Liver (tissue), 9 donors: Measurements from ENCODE around the gene MB21D2. TPM values are rescaled to one million over a fixed set of nuclear protein-coding genes. Genes with fewer than 3 reads are reported as not detected.

Source experiments
- DNase-seq: peaks from one replicate; pipeline ENCODE4 v3.0.0-alpha.2; 2017; ENCODE audit warnings: low spot score
- H3K27ac ChIP-seq, 2 donors: one replicate each; pipeline ENCODE4 v1.7.0; 2013; ENCODE audit warnings: inconsistent platforms in 2 of 2, low read length in 2 of 2, control low read depth in 1 of 2, low read depth in 1 of 2, mild to moderate bottlenecking in 1 of 2
- H3K27me3 ChIP-seq, 4 donors: one replicate each; pipeline versions ENCODE4 v1.6.1 to v1.7.0; 2013; ENCODE audit warnings: low read length in 3 of 4, inconsistent platforms in 1 of 4, mild to moderate bottlenecking in 1 of 4, moderate library complexity in 1 of 4; ENCODE audit not compliant: control insufficient read depth in 4 of 4, insufficient read depth in 4 of 4
- H3K36me3 ChIP-seq, 4 donors: one replicate each; pipeline versions ENCODE4 v1.6.1 to v1.7.0; 2013; ENCODE audit warnings: low read length in 3 of 4, mild to moderate bottlenecking in 3 of 4, low read depth in 1 of 4, moderate library complexity in 1 of 4; ENCODE audit not compliant: control insufficient read depth in 4 of 4, insufficient read depth in 3 of 4
- H3K4me1 ChIP-seq, 4 donors: one replicate each; pipeline versions ENCODE4 v1.6.1 to v1.7.0; 2013; ENCODE audit warnings: low read length in 3 of 4, mild to moderate bottlenecking in 3 of 4, moderate library complexity in 1 of 4; ENCODE audit not compliant: control insufficient read depth in 4 of 4, insufficient read depth in 4 of 4
- H3K4me3 ChIP-seq, 3 donors: one replicate each; pipeline versions ENCODE4 v1.6.1 to v1.7.0; 2013; ENCODE audit warnings: low read length in 3 of 3, control low read depth in 1 of 3, low read depth in 1 of 3, mild to moderate bottlenecking in 1 of 3
- H3K9ac ChIP-seq, 2 donors: one replicate each; pipeline ENCODE4 v1.7.0; 2013; ENCODE audit warnings: low read length in 2 of 2, mild to moderate bottlenecking in 2 of 2, moderate library complexity in 2 of 2, control low read depth in 1 of 2, low read depth in 1 of 2
- H3K9me3 ChIP-seq, 4 donors: one replicate each; pipeline versions ENCODE4 v1.6.1 to v1.7.0; 2013; ENCODE audit warnings: low read length in 3 of 4; ENCODE audit not compliant: control insufficient read depth in 4 of 4
- EGR1 ChIP-seq, 2 donors: IDR thresholded peaks; 2 replicates each; pipeline ENCODE4 v1.6.1; 2016 to 2018; ENCODE audit warnings: antibody characterized with exemption in 2 of 2, low read depth in 2 of 2
- FOXA1 ChIP-seq: IDR thresholded peaks from 2 replicates; pipeline ENCODE4 v1.6.1; 2016; ENCODE audit warnings: antibody characterized with exemption
- FOXA2 ChIP-seq: IDR thresholded peaks from 2 replicates; pipeline ENCODE4 v1.6.1; 2016; ENCODE audit warnings: antibody characterized with exemption
- GABPA ChIP-seq, 2 donors: IDR thresholded peaks in 1 of 2; conservative IDR thresholded peaks in 1 of 2; 2 replicates each; pipeline ENCODE4 v1.6.1; 2016; ENCODE audit warnings: antibody characterized with exemption in 2 of 2, mild to moderate bottlenecking in 1 of 2, moderate library complexity in 1 of 2
- HNF4A ChIP-seq, 2 donors: conservative IDR thresholded peaks; 2 replicates each; pipeline ENCODE4 v1.6.1; 2016; ENCODE audit warnings: antibody characterized with exemption in 2 of 2, mild to moderate bottlenecking in 2 of 2
- HNF4G ChIP-seq: IDR thresholded peaks from 2 replicates; pipeline ENCODE4 v1.6.1; 2016; ENCODE audit warnings: antibody characterized with exemption
- JUND ChIP-seq, 2 donors: IDR thresholded peaks; 2 replicates each; pipeline ENCODE4 v1.6.1; 2016; ENCODE audit warnings: antibody characterized with exemption in 2 of 2
- RAD21 ChIP-seq, 2 donors: IDR thresholded peaks; 2 replicates each; pipeline ENCODE4 v1.6.1; 2016; ENCODE audit warnings: antibody characterized with exemption in 2 of 2, mild to moderate bottlenecking in 2 of 2
- SP1 ChIP-seq: IDR thresholded peaks from 2 replicates; pipeline ENCODE4 v1.6.1; 2018; ENCODE audit warnings: antibody characterized with exemption, mild to moderate bottlenecking
- TAF1 ChIP-seq: conservative IDR thresholded peaks from 2 replicates; pipeline ENCODE4 v1.6.1; 2016; ENCODE audit warnings: antibody characterized with exemption, mild to moderate bottlenecking
- YY1 ChIP-seq: IDR thresholded peaks from 2 replicates; pipeline ENCODE4 v1.6.1; 2016; ENCODE audit warnings: antibody characterized with exemption, mild to moderate bottlenecking
- WGBS: extraction: QIAGEN DNeasy Blood & Tissue Kit; methylation state at CpG from one replicate; pipeline ENCODE4 v1.1.7; 2013; 5-methylcytosine and 5-hydroxymethylcytosine counted together
- polyA plus RNA-seq, 2 donors: library from polyadenylated mRNA; stranded (reverse) in 1 of 2; unstranded in 1 of 2; fragments of 200-250 nt in 1 of 2; fragments of >200 nt in 1 of 2; fragmentation: Nextera tagmentation in 1 of 2; extraction: Ambion mirVana in 1 of 2; gene quantifications; one replicate each; pipeline versions ENCODE4 v1.2.1 to v1.2.3, GENCODE V29; 2013 to 2015
- total RNA-seq, 2 donors: library from RNA; depleted of rRNA; stranded (reverse); fragments of >200 nt; gene quantifications; one replicate each; pipeline ENCODE4 v1.2.3, GENCODE V29; 2014
- TF ChIP-seq, protein P1 (sequence below): IDR thresholded peaks from 2 replicates; pipeline ENCODE4 v1.6.1; 2016; ENCODE audit warnings: antibody characterized with exemption
- TF ChIP-seq, protein P2 (sequence below): IDR thresholded peaks from 2 replicates; pipeline ENCODE4 v1.6.1; 2016; ENCODE audit warnings: antibody characterized with exemption
- TF ChIP-seq, protein P3 (sequence below): IDR thresholded peaks from 2 replicates; pipeline ENCODE4 v1.6.1; 2016; ENCODE audit warnings: antibody characterized with exemption, mild to moderate bottlenecking
- donor health status: healthy.
- donor health status: healthy.
- donor health status: healthy.
- donor health status: healthy.
- donor health status: healthy.

MB21D2 gene
- total and polyA plus RNA-seq, 4 donors: 0.13 to 1.9 (median 0.46) TPM

DNA sequence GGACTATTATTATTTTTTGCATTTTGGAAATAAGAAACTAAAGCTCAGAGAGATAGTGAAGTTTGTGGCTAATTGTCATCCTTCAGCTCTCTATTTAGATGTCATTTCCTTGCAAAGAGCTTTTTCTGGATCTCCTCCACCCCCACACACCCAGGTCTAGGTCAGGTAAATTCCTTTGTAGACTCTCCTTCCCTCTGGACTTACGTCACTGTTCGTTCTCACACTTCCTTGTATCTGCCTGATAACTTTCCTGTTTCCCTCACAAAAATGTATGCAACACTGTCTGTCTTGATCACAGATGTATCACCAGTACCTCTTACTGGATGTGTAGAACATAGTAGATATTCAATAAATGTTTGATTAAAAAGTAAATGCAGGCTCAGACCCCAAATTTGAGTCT is 6.1 kb upstream of the MB21D2 start:
- 75% methylated on average over 2 of the region's 2 CpGs for WGBS
- peaks cover 0 to 5% (median 1%) of the 10 kb centered on the region in 4 donors for H3K4me1 ChIP-seq
- DNase-seq: no peak

DNA sequence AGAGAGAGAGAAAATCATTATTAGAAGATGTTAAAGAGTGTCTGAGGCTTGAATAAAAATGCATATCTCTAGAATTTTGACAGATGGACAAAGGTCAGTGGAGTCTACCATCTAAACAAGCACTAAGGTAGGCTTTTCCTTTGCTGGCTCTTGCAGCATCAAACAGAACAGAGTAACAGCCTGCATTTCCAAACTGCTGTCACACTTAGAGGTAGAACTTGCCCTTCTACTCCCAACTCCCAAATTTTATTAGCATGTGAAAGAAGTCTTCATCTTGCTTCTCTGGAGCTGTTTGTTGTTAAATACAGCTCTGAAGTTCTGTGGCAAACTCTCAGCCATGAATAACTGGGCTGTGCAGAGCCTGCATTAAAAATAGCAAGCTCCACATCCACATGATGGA is 4.1 kb upstream of the MB21D2 start:
- Histone ChIP-seq H3K9me3 (no peaks in the 10 kb centered on the region), H3K36me3 (no peaks in the 10 kb centered on the region), H3K4me1 (peaks cover 2 to 15% (median 12%) of the 10 kb centered on the region in 4 donors), H3K4me3 (no peak overlapping the region), H3K9ac (no peak overlapping the region), H3K27ac (no peak overlapping the region), H3K27me3 (peaks cover 0 to 4% (median under 1%) of the 10 kb centered on the region in 4 donors)
- TF ChIP-seq RAD21 (IDR thresholded peaks at IDR 0.05) (no peak), GABPA (IDR thresholded peaks at IDR 0.05 in 1 of 2, conservative IDR thresholded peaks at IDR 0.05 in 1 of 2) (no peak), JUND (IDR thresholded peaks at IDR 0.05) (no peak), EGR1 (IDR thresholded peaks at IDR 0.05; ENCODE audit: low read depth in 2 of 2) (no peak), FOXA2 (no peak), HNF4A (conservative IDR thresholded peaks at IDR 0.05) (no peak)
- TF ChIP-seq, protein P1, sequence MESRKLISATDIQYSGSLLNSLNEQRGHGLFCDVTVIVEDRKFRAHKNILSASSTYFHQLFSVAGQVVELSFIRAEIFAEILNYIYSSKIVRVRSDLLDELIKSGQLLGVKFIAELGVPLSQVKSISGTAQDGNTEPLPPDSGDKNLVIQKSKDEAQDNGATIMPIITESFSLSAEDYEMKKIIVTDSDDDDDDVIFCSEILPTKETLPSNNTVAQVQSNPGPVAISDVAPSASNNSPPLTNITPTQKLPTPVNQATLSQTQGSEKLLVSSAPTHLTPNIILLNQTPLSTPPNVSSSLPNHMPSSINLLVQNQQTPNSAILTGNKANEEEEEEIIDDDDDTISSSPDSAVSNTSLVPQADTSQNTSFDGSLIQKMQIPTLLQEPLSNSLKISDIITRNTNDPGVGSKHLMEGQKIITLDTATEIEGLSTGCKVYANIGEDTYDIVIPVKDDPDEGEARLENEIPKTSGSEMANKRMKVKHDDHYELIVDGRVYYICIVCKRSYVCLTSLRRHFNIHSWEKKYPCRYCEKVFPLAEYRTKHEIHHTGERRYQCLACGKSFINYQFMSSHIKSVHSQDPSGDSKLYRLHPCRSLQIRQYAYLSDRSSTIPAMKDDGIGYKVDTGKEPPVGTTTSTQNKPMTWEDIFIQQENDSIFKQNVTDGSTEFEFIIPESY: no peak
- DNase-seq: no peak

More for the DNA sequence above, 6.1 kb upstream of the MB21D2 start:
- H3K36me3 ChIP-seq: no peaks in the 10 kb centered on the region
- no peak overlapping the region for H3K27ac ChIP-seq
- H3K27me3 ChIP-seq: peaks cover 0 to 4% (median 0%) of the 10 kb centered on the region in 4 donors
- no peaks in the 10 kb centered on the region for H3K9me3 ChIP-seq
- H3K9ac ChIP-seq: no peak overlapping the region
- no peak overlapping the region for H3K4me3 ChIP-seq
- TF ChIP-seq SP1 (no peak), RAD21 (IDR thresholded peaks at IDR 0.05) (no peak), YY1 (no peak), JUND (IDR thresholded peaks at IDR 0.05) (no peak), TAF1 (no peak), EGR1 (IDR thresholded peaks at IDR 0.05; ENCODE audit: low read depth in 2 of 2) (no peak), HNF4G (no peak), FOXA1 (no peak)
- TF ChIP-seq, protein P2, sequence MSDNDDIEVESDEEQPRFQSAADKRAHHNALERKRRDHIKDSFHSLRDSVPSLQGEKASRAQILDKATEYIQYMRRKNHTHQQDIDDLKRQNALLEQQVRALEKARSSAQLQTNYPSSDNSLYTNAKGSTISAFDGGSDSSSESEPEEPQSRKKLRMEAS: no peak
- TF ChIP-seq, protein P3, sequence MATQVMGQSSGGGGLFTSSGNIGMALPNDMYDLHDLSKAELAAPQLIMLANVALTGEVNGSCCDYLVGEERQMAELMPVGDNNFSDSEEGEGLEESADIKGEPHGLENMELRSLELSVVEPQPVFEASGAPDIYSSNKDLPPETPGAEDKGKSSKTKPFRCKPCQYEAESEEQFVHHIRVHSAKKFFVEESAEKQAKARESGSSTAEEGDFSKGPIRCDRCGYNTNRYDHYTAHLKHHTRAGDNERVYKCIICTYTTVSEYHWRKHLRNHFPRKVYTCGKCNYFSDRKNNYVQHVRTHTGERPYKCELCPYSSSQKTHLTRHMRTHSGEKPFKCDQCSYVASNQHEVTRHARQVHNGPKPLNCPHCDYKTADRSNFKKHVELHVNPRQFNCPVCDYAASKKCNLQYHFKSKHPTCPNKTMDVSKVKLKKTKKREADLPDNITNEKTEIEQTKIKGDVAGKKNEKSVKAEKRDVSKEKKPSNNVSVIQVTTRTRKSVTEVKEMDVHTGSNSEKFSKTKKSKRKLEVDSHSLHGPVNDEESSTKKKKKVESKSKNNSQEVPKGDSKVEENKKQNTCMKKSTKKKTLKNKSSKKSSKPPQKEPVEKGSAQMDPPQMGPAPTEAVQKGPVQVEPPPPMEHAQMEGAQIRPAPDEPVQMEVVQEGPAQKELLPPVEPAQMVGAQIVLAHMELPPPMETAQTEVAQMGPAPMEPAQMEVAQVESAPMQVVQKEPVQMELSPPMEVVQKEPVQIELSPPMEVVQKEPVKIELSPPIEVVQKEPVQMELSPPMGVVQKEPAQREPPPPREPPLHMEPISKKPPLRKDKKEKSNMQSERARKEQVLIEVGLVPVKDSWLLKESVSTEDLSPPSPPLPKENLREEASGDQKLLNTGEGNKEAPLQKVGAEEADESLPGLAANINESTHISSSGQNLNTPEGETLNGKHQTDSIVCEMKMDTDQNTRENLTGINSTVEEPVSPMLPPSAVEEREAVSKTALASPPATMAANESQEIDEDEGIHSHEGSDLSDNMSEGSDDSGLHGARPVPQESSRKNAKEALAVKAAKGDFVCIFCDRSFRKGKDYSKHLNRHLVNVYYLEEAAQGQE: no peak
